C1 segment of cervical spinal cord (tissue), 14 donors: ENCODE measurements around the gene MIA3.
"Not testable (repeated sequence)": the region's sequence is repeated elsewhere in the genome, so short reads cannot be mapped to it uniquely, and the experiment has no call there.

Experiments
- DNase-seq, 14 donors: peaks; one replicate each; lab custom pipeline; 2025; lab: John Stamatoyannopoulos, UW

Gene MIA3

DNA sequence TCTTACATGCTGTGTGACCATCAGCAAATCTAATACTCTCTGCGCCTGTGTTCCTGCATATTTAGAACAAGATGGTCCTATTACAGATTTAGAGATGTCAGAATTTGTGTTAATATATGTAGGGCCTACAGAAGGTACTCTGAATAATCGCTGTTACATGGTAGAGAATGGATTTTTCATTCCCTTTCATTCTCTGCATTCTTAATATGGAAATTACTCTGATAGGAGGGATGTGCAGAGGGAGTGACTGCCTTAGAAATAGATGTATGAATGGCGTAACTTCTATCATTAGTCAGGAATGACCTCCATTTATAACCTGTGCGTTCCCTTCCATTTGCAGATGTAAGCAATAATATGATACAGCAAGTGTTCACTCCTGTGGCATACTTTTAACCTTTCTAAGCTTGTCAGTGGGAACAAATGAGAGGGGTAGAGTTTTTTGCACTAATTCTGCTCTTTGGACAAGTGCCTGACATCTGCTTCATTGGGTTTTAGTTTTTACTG, 45.6 kb downstream of the MIA3 start:
- no peak for DNase-seq

DNA sequence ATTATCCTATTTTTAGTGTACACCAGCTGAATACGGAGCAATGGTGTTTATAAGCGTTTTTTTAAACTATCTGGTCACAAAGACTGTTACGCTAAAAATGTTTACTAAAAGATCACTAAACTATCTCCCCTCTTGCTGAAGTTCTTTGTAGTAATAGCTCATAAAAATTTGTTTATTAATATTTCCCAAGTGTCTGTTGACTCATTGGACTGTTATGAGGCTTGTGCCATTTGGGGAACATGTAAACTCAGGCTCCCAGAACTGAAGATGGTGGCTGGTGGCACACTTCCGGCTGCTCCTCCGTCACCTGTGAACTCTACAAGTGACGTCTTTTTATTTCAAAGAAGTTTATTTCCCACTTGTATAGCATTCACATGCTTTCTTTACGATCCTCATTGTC, 48.1 kb downstream of the MIA3 start:
- DNase-seq: no peak

DNA sequence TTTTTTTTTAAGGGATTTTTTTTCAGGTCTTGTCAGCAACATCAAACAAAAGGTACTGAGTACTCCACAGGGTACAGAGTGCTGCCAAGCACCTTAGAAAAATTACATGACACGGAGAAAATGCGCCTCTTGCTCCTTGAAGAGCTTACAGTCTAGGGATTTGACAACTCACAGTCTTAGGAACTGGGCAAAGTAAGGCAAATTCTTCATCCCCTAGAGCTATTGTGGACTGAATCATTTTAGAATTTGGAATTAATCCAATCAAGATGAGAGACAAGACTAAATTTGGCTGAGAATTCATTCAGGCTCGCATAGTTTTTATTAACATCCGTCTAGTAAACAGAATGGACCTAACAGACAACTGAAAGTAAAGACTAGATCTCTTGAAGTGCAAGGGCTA, 50.3 kb downstream of the MIA3 start:
- DNase-seq: not testable (repeated sequence)

DNA sequence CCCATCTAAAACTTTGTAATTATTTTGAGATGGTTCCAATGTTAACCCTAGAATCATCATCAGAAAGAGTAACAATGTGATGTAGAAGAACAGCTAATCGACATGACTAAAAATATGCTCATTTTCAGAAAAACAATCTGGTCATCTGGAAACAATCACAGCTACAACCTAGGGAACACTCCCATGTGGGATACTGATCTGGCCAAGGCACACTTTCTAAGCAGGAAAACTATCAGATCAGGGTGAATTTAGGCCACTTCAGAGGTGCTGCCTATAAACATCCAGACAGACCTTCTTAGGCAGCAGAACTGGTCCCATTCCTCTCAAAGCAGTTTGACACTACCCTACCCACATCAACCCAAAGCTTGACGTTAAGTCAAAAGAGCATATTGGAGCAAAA, 51.2 kb downstream of the MIA3 start:
- DNase-seq: not testable (repeated sequence)

DNA sequence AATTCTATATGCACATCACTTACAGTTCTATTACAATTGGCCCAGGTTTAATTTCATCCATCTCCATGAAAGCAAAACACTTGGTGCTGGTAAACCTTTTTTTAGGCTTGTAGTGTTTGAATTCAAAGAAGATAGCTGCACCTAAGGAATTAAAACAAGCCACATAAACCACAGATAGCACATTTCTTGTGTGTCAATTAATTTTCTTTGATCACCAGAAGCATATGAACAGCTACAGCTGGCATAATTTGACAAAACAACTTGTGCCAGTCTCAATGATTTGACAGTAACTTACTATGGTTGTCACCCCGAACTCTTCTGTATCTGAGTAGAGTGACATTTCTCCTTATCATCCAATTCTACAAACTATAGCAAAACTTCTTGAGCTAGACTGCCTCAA, 52.2 kb downstream of the MIA3 start:
- no peak for DNase-seq

DNA sequence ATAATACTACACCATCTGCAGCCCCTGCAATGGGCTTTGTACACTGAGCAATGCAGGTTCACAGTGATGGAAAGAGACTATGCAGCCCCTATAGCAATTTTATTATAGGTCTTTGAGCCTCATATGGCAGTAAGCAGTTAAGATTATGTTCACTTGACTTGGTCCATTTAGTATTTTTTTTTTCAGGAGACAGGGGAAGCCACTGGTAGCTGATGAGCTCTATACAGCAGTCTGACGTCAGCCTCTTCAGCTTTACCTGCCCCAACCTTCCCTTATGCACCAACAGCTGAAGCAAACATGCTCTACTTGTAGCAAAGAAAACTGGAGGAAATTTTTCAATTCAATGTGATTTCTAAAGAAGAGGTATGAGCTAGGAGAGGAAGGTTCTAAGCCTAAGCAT, 62.2 kb downstream of the MIA3 start:
- no peak for DNase-seq

DNA sequence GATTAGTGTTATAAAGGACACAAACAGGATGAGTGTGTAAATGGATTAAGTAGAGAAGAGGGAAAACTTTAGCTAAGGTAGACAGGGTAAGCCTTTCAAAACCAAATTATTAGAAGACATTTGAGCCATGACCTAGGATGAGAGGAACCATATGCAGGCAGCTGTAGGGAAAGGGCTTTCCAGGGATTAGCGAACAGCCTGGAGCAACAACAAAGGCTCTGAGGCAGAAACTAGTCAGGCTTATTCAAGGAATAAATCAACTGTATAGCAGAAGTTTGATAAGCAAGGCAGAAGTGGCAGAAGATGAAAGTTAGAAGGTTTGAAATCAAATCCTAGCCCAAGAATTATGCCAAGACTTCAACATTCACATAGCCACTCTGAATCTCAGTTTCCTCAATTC, 73.1 kb downstream of the MIA3 start:
- no peak for DNase-seq

DNA sequence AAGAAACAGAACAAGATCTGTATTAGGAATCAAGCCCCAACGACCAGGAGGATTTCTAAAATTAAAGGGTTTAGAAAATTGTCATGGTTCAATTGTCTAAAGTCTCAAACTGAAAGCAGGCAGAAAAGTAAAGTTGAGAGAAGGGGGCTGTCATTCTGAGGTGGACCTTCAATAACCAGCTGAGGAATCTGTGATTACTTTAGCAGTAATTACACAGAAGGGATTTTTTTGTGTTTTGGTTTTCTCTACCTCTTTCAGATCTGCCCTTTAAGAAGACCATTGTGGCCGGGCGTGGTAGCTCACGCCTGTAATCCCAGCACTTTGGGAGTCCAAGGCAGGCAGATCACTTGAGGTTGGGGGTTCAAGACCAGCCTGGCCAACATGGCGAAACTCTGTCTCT, 77.0 kb downstream of the MIA3 start:
- DNase-seq: no peak

DNA sequence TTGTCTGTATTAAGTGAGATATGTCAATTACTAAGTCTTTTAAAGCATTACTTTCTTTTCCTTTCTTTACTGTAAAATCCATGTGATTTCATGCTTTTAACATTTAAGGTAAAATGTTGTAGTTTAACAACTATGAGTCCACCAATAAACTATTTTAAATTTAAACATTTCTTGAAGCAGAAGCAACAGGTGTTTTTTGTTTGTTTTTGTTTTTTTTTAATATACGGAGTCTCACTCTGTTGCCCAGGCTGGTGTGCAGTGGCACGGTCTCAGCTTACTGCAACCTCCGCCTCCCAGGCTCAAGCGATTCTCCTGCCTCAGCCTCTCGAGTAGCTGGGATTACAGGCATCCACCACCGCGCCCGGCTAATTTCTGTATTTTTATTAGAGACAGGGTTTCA, 78.8 kb downstream of the MIA3 start:
- DNase-seq: no peak

DNA sequence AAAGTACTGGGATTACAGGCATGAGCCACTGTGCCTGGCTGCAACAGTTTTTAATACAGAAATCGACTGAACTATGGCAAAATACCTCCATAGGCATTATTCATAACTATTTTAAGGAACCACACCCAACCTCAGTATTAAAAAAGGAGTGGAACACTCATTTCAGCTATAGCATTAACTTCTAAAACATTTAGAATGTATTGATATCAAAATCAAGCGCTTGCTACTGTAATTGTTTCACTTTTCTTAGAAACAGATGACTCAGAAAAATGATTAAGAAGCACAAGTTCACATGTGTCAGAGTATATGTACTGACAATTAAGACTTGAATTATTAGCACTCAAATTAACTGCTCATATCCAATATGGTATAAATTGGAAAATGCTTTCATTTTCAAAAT, 79.3 kb downstream of the MIA3 start:
- no peak for DNase-seq

DNA sequence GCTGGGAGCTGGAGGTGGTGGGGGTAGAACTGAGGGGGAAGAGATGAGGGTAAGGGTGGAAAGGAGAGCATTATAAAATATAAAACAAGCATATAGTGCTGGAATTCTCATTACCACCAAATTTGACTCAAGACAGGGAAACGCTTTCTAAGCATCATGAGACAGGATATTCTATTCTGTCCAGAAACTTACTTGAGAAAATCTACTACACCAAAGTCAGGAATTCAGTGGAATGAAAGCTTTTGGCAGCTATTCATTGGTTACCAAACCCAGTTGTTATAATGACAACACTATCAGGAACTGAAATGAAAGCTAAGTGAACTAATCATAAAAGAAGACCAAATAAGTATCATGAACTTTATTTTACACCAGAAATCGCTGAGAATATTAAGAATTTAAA, 79.9 kb downstream of the MIA3 start:
- no peak for DNase-seq

DNA sequence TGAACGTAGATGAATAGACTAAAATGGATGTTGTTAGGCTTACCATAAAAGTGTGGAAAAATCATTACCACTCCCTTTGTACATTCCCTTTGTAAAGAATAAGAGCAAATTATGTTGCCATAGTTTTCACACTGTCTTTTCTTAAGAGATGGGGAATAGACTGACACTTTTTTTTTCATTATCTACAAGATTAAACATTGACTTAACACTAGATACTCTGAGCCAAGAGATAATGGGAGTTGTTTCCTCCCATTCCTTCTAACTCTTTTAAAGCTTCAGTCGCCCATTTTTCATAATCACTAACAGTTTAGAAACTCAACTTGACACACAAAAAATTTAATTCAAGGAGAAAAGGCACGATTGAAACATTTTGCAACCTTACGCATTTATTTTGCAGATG, 84.3 kb downstream of the MIA3 start:
- no peak for DNase-seq

DNA sequence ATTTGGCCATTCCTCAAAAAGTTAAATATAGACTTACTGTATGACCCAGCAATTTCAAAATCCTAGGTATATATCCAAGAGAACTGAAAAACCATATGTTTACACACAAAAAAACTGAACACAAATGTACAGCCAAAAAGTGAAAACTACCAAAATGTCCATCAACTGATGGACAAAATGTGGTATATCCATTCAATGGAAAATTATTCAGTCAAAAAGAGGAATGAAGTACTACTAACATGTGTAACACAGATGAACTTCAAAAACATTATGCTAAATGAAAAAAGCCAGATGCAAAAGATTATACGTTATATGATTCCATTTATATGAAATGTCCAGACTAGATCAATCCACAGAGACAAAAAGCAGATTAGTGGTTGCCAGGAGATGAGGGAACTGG, 86.4 kb downstream of the MIA3 start:
- DNase-seq: no peak

DNA sequence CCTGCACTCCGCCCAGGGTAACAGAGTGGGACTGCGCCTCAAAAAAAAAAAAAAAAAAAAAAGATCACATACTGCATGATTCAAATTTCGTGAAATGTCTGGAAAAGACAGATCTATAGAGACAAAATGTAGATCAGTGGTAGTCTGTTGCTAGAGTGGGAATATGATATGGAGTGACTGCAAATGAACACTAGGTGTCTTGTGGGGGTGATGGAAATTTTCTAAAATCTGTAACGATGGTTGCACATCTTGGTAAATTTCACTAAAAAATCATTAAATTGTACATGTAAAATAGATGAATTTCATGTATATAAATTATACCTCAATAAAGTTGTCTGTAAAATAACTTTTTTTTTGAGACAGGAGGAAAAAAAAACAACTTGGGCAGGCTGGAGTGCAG, 88.9 kb downstream of the MIA3 start:
- DNase-seq: no peak

DNA sequence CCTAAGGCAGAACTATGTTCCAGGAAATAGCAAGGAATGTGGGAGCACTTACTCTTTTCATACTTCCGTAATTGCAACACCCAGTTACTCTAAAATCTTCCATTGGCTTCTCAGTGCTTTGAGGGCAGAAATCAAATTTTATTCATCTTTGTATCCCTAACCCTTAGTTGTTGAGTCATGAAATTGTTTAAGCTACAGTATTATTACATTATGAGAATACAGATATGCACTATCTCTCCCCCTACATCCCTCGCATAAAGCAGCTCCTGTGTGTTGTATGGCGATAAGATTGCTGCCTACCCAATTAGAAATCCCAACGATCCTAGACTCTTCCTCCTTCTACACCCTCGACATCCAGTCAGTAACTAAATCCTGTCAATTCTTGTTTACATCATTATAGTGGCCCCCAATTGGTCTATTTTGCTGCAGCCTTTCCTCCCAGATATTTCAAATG, 91.8 kb downstream of the MIA3 start:
- DNase-seq: no peak

DNA sequence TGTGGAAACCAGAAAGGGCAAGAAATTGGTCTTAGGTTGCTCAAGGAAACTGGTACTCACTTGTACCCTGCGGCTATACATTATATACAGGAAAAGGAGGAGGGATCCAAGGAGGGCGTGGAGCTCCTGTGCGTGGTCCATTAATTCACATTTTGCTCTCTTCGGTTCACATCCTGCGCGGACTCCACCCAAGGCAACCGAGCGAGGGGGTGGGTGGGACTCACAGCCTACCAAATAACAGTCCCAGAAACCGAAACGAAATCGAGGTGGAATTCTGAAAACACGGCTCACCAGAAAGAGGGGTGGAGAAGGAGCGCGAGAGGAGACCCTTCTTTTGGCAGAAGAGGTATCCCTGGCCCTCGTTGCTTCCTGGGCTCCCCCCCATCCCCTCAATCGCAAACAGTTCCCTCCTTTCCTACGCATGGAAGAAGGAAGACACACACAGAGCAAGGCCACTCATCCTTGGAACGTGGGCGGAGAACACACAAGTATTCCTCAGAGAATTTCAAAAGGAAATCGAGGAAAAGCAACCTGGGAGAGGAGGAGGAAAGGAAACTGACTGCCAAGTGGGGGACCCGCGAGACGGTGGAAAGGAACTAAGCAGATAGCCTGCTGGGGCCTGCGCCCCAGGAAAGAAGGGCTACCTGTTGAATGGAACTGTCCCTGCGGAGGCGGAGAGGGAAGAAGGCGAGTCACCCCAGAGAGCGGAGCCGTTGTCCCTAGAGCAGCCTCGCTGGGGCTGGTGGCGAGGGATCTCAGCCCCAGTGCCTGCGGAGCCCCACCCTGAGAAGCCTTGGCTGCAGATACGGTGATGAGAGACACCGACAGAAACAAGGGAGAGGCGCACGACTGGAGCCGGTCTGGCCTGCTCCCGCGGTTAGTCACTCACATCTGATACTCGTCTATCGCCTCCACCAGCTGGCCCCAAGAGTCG, 93.7 kb downstream of the MIA3 start:
- DNase-seq: peak in 12 of 14 donors; percentile 12 to 74 (median 52)

DNA sequence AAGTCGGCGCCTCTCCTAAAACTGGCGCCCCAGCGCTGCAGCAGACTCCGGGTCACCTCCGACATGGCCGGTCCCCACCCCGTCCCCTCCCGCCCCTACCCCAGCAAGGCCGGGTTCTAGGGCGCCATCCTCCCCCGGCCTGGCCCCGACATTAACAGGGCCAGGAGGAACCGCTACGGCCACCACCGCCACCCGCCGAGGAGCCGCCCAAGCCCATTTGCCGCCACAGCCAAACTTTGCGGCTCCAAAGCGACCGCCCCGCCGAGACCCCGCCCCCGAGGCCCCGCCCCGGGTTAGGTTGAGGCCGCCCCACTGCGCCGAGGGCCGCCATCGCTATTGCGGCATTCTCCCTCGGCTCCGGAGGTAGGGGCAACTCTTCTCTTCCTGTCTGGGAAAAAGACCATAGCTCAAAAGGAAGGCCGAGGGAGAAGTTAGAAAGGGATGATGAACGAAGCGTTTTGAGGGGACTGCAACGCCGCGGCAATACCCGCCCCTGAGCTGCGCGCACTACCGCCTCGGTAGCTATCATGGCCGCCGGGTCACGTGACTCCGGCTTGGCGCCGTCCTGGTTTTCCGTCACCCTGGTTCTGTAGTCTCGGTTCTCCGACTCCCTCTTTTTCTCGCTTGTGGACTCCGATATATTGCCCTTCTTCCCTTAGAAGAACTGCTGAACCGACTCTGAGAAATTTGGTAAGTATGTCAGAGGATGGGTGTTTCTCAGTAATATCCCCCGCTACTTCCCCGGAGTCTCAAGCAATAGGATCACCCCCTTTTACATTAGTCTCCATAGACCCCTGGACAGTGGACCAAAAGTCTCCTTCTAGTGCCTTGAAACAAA, 94.6 kb downstream of the MIA3 start, which contains the start of the genes AIDA and BROX:
Gene AIDA (minus strand): TSS at position 239 of the 838 bp plus-strand sequence. CDS start 174 bp downstream, at position 65.
Gene BROX (plus strand): TSS at position 312 of the 838 bp plus-strand sequence. CDS start 3,136 bp downstream, outside the sequence.
- peak; percentile 83 to 99 (median 94) for DNase-seq

DNA sequence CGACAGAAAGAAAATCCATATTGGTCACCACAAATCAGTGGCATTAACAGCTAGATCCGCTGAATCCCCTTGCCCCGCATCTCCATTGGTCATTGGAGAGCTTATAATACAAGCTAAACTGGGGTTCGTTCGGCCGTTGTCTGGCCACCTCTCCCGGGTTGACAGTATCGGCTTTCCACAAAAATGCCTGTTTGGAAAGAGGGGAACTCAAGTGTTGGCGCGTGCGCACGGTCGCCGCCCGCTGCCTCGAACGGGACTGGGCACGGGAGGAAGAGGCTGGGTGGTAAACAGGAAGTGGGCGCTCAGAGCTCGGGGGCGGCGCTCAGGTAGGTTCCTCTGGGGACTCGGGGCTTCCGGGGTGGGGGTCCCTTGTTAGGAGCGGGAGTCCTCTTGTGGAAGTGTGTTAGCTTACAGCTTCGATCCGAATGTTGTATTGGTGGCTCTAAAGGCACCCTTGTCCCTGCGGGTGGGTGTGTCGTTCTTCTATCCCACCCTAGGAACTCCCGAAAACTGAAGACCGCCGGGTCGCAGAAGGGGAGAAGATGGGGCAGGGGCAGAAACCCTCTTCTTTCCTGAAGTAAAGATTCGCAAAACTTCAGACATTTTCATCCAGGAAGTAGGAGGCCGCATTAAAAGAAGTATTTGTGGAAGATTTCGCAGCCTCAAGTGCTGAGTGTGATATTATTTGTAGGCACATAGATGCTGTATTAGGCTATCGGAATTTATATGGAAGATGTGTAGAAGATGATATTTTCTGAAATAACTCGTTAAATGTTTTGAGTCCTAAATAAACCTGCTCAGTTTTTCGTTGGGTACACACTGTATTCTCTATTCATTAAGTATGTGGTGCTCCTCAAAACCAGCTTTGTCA, 95.4 kb downstream of the MIA3 start:
- DNase-seq: peak; percentile 49 to 95 (median 92)

DNA sequence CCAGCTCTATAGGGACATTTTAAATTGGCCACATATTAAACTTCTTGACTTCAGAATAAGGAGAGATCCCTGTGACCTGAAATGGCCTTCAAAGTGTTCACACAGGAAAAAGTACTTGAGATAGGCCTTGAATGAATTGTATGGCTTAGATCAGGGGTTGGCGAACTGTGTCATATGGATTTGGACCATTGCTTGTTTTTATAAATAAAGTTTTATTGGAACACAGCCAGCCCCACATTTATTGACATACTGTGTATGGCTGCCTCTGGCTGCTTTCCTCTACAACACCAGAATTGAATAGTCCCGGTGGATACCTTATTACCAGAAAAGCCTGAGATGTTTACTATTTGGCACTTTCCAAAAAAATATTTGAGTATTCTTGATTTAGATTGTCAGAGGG, 98.5 kb downstream of the MIA3 start:
- DNase-seq: no peak
